GM21423 (cell line): Measurements from ENCODE around the gene RNF31.

Experiments used
- ATAC-seq: cut with Tn5 transposase; IDR thresholded peaks from one replicate; pipeline ENCODE4 v1.9.1; 2021; ENCODE audit warnings: mild to moderate bottlenecking, moderate library complexity; ENCODE audit not compliant: unreplicated experiment

Gene RNF31

DNA sequence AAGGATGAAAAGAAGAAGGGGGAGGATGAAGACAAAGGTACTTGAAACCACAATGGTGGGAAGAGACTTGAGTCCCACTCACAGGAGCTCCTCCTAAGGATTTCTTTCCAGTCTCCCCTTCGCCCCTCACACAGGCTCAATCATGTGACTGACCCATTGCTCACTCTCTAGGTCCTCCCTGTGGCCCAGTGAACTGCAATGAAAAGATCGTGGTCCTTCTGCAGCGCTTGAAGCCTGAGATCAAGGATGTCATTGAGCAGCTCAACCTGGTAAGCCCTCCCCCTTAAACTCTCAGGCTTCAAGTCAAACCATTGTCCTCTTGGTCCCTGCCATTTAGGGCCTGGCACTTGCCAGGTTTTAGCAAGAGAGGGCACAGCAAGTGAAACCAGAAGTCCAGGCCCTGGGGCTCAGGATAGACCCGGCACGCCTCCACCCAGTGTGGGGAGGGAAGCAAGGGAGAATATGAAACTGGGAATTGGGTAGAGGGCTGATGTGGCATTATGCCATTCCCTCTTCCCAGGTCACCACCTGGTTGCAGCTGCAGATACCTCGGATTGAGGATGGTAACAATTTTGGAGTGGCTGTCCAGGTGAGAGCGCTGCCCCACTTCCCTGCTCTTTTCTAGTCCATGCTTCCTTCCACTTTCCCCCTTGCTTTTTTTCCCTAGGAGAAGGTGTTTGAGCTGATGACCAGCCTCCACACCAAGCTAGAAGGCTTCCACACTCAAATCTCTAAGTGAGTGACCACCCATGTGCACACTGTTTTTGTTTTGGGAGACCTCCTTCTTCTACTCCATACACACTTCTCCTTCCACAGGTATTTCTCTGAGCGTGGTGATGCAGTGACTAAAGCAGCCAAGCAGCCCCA, 9.5 kb upstream of the RNF31 start:
- ATAC-seq = no peak

DNA sequence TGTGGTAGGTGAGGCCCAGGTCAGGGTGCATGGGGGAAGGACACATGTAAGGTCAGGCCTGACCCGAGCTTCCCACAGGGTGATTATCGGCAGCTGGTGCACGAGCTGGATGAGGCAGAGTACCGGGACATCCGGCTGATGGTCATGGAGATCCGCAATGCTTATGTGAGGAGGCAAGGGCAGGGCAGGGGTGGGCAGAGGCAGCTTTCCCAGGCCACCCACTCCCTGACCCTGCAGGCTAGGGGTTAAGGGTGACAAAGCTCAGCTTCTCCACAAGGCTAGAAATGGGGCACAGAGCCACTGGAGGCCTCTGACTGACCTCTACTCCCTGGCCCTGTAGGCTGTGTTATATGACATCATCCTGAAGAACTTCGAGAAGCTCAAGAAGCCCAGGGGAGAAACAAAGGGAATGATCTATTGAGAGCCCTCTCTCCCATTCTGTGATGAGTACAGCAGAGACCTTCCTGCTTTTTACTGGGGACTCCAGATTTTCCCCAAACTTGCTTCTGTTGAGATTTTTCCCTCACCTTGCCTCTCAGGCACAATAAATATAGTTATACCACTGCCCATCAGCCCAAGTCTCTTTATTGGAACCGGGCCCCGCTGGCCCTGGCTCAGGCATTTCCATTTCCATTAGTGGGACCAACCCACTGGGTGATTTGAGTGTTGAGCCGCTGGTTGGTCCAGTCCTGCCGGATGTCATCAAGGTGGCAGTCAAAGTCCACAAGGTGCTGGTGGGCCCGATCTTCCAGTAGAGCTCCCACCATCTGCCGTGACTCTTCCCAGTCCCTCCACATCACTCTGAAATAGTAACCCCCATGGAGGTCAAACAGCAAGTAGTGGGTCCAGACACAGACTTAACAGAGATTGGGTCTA, 8.7 kb upstream of the RNF31 start:
- no peak for ATAC-seq

DNA sequence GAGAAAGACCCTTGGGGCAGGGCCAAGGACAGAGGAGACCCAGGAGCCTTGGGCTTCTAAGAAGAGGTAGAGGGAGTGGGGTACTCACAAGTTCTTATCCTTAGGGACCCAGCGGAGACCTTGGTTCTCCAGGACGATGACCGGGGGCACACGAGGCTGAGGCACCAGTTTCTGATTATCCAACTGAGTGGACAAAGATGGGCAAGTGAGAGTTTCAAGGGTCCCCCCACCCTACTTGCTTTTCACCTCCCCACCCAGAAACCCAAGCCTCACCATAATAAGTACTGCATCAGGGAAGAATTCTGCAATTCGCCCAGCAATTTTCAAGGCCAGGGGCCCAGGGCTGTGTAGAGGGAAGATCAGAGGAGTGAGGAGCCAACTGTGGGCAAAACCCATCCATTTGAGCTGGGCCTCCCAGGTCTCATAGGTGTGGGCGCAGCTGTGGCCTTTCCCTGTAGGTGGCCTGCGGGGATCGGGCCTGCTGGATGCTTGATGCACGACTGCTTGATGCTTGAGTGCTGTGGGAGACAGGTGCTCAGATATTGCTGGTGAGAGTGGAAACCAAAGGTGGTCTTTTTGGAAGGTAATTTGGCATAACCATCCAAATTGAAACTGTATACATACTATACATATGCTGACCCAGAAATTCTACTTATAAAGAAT, 7.9 kb upstream of the RNF31 start:
- no peak for ATAC-seq

DNA sequence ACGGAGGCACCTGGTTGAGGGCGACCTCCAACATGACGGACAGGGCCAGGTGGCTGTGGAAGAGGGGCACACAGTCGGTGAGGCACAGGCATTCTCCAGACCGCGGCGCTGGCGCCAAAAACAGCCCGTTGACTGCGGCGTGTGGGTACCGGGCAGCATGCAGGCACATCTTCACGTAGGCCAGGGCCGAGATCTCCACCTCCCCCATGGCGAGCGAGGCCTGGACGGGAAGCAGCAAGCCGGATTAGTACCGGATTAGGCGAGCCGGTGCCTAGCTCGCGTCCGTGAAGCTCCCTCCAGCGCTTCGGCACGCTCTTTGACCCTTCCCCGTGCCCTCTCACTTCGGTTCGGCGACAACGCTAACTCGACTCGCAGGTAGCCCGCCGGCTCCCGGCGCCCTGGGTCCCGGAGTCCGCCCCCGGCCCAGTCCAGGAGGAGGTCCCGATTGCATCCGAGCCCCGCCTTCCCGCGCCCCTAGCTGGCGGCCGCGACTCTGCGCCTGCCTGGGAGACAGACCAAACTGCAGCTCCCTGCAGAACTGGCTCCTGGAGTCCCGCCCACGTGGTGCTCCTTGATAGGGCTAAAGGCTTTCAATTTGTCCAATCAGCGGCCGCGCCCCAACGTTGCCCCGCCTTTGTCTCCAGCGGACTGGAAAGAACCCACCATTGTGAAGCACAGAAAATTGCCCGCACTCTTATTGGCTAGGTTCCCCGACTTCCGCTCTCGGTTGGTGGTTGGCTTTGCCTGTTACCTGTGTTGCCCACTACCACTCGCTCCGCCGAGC, 6.0 kb upstream of the RNF31 start, which contains the start of gene EMC9:
EMC9 (minus strand) TSS at position 495 of the 784 bp plus-strand sequence; CDS start at position 208, 287 bp downstream.
- ATAC-seq = peak; percentile 88

DNA sequence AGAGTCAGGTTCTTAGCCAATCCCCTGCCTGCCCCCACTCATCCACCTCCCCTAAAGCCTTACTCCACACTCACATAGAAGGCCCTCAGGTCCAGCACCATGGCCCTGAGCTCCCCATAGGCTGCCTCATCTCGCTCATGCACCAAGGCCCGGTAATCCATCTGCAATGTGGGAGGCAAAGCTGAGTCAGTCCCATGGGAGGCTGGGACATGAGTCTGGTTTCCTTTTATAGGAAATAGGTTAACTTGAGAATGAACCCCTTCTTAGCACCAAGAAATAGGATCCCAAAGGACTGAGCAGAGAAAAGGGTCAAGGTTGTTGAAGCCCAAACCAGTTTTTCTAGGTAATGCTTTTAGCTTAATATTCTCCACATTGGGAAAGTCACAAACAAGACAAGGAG, 3.8 kb upstream of the RNF31 start:
- ATAC-seq = no peak

DNA sequence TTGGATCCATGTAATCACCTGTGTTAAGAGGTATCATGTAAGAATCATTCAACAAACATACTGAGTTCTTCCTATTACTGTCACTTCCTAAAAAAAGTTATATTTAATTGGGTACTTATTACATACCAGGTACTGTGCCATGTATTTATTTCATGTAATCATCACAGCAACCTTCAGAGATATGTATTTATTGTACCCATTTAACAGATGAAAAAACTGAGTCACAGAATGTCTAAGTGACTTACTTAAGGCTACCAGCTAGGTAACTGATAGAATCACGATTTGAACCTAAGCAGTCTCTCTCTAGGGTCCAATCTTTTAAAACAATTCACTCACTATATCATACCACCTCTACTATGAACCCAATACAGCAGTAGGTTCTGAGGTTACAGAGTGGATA, 2.8 kb upstream of the RNF31 start:
- no peak for ATAC-seq

DNA sequence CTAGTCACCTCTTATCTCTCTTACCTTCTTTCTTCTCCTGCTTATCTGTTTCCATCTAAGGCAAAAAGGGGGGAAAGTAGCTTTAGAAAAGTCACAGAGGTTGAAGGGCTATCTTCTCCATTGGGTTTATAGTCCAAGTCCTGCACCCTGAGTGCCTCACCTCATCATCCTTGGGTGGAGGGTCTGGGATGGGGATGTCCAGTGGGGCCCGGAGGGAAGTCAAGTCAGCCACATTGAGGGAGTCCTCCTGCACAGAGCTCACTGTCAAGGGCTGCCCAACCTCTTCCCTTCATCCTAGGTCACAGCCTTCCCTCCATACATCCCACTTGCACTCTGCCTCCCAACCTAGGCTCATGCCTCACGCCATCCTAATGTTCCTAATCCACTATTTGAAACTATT, 2.1 kb upstream of the RNF31 start:
- ATAC-seq = no peak

DNA sequence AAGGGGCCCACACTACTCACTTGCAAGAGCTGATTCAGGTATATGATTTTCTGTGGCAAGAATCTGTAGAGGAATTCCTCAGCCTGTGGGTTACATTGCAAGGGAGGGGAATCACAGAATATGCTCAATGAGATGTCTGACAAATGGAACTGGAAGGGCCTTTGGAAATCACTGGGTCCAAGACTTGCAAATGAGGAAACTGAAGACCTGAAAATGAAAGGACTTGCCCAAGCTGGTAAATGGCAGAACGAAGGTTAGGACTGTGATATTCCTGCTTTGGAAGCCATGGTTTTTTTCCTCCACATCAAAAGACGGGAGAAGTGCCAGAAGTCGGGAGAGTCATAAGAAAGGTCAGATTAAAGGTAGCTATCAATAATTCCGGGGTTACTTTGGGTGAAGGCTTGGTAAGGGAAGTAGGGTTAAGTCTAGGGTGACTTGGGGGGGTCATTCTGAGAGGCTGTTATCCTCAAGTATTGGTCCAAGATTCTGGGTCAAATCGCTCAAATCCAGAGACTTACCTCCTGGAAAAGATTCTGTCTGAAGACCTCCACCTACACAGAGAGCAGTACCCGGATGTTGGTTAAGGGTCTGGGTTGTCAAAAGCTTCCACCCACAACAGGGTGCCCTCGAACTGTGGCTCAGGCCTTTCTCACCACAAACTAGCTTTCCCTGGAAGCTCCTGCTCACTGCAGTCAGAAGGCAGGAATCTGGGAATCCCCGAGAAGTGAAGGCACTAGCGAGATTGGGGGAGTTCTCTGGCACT, 1.4 kb upstream of the RNF31 start:
- ATAC-seq = no peak

DNA sequence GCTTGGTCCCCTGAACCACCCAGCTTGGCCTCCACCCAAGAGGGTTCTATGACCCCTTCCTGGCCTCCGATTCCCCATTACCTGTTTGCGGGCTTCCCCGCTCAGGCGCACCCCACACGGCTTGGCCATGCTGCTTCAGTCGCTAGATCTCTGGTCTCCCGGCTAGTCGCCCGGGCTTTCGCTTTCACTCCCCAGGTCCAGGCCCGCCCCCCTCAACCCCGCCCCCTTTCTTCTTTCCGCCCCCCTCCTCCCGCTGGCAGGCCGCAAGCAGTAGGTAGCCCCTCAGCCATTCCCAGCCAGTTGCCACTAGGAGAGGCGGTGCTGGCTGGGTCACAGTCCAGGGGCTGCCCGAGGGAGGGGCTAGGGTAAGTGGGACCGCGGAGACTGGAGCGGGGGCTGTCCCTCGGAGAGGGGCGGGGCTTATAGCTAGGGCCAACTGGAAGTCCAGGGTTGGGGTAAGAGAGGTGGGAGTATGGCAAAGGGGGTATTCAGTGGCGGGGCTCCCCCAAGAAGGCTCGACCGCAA, 783 bp upstream of the RNF31 start, which contains the start of gene PSME2:
PSME2 (minus strand) TSS at position 158 of the 525 bp plus-strand sequence; CDS start at position 129, 29 bp downstream.
- ATAC-seq = peak; percentile 57

DNA sequence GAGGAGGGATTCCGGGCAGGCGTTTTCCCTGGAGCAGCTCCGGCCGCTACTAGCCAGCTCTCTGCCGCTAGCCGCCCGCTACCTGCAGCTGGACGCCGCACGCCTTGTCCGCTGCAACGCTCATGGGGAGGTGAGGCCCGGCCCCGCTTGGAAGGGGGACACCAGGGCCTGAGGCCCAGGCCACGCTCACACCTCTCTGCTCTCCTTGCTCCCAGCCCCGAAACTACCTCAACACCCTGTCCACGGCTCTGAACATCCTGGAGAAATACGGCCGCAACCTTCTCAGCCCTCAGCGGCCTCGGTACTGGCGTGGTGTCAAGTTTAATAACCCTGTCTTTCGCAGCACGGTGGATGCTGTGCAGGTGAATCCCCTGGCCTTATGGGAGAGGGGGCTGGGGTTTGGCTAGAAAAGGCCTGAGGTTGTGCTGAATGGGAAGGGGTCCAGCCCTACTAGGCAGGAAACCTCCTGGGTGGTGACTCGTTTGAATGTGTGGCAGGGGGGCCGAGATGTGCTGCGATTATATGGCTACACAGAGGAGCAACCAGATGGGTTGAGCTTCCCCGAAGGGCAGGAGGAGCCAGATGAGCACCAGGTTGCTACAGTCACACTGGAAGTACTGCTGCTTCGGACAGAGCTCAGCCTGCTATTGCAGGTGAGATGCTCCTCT, 597 bp downstream of the RNF31 start:
- no peak for ATAC-seq

DNA sequence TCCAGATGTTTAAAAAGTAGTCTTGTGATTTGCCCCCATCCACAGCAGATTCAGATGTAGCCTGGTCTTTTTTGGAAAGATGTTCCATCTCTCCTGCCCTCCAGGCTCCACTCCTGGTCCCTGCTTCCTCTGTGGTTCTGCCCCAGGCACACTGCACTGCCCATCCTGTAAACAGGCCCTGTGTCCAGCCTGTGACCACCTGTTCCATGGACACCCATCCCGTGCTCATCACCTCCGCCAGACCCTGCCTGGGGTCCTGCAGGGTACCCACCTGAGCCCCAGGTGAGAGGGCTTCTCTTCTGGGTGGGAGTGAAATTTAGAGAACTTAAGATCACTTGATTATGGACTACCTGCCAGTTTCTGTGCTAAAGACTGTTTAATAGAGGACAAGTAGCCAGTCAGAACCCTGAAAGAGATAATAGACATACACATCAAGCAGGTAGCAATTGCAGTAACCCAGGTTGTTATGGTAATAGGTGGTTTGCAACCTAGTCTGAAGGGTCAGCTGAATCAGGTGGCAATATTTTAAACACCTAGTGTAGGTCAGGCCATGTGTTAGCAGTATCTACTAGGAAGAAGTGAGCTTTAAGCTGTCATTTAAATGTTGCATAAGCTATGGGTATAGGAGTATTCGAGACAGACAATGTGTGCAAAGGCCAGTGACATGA, 2.1 kb downstream of the RNF31 start:
- no peak for ATAC-seq

DNA sequence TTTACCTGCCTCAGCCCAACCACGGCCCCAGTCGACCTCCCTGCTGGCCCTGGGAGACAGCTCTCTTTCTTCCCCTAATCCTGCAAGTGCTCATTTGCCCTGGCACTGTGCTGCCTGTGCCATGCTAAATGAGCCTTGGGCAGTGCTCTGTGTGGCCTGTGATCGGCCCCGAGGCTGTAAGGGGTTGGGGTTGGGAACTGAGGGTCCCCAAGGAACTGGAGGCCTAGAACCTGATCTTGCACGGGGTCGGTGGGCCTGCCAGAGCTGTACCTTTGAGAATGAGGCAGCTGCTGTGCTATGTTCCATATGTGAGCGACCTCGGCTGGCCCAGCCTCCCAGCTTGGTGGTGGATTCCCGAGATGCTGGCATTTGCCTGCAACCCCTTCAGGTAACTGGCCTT, 2.8 kb downstream of the RNF31 start:
- no peak for ATAC-seq

DNA sequence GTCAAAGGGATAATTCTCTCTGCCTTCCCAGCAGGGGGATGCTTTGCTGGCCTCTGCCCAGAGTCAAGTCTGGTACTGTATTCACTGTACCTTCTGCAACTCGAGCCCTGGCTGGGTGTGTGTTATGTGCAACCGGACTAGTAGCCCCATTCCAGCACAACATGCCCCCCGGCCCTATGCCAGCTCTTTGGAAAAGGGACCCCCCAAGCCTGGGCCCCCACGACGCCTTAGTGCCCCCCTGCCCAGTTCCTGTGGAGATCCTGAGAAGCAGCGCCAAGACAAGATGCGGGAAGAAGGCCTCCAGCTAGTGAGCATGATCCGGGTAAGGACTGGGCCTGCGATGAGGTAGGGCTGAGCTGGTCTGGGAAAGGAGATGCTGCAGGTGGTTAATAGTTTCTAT, 3.3 kb downstream of the RNF31 start:
- ATAC-seq = no peak

DNA sequence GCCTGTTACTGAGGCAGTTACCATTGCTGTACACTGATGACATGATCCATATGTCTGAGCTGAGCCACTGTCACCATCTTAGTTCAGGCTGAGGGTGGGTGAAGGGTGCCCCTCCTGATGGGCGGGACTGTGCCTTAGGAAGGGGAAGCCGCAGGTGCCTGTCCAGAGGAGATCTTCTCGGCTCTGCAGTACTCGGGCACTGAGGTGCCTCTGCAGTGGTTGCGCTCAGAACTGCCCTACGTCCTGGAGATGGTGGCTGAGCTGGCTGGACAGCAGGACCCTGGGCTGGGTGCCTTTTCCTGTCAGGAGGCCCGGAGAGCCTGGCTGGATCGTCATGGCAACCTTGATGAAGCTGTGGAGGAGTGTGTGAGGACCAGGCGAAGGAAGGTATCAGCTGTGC, 3.7 kb downstream of the RNF31 start:
- ATAC-seq = no peak

DNA sequence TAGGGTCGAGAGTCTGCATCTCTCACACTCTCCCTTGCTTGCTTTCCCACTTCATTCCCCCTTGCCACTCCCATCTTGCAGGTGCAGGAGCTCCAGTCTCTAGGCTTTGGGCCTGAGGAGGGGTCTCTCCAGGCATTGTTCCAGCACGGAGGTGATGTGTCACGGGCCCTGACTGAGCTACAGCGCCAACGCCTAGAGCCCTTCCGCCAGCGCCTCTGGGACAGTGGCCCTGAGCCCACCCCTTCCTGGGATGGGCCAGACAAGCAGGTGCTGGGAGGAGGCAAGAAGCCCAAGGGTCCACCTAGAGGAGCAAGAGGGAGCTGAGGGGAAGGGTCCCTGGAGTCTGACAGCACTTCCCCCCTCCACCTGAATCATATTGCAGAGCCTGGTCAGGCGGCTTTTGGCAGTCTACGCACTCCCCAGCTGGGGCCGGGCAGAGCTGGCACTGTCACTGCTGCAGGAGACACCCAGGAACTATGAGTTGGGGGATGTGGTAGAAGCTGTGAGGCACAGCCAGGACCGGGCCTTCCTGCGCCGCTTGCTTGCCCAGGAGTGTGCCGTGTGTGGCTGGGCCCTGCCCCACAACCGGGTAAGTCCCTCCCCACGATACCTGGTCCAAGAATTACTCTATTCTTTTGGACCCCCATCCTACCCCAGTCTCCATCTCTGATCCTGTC, 4.2 kb downstream of the RNF31 start:
- no peak for ATAC-seq

DNA sequence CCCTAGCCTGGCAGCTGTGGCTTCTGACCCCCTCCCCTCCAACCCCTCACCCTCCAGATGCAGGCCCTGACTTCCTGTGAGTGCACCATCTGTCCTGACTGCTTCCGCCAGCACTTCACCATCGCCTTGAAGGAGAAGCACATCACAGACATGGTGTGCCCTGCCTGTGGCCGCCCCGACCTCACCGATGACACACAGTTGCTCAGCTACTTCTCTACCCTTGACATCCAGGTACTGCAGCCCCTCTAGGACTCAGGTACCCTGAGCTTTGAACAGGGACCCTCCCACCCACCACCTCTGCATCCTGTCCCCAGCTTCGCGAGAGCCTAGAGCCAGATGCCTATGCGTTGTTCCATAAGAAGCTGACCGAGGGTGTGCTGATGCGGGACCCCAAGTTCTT, 7.8 kb downstream of the RNF31 start:
- no peak for ATAC-seq

DNA sequence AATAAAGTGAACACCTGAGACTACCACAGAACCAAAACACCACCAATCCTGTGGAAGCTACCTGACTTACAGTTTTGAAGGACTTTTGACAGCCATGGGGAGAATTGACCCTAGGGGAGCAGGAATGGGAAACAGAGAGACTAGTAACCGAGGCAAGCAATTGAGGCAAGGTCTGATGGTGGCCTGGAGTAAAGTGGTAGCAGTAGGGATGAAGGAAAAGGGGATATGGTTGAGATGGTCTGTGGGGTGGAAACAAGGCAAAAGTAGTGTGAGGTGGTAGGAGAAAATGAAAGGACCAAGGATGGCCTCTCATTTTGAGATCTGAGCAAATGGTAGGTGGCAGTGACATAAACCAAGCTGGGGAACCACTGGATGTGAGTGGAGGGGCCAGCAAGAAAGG, 9.5 kb downstream of the RNF31 start:
- ATAC-seq = no peak

DNA sequence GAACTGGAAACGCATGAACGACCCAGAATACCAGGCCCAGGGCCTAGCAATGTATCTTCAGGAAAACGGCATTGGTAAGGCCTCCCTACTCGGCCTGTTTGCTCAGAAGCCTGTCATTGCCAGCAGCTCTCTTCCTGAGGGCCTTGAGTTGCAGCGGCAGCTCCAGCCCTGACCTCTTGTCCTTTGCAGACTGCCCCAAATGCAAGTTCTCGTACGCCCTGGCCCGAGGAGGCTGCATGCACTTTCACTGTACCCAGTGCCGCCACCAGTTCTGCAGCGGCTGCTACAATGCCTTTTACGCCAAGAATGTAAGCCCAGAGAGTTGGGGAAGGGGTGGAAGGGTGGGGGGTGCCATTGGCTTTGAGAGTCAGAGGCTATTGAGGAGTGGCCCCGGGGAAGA, 10.0 kb downstream of the RNF31 start:
- no peak for ATAC-seq
